HL-60/S4 treated with phorbol 12-myristate 13-acetate at 8.2 ng/mL for 4 days and 3 days (cell line): ENCODE results near the gene CSNK1E.
"Not testable (repeated sequence)": the region's sequence is repeated elsewhere in the genome, so short reads cannot be mapped to it uniquely, and the experiment has no call there.

Source experiments
- in situ Hi-C: fragments of 300-500 bp; cut with MboI; formaldehyde crosslinking; loops from 2 replicates; pipeline ENCODE4 v1.15.0; 2022; ENCODE audit warnings: low sequenced_read_pairs

The CSNK1E gene

GRCh38 chr22:38317122-38317994, at the start of gene CSNK1E:
TSS of gene CSNK1E (minus strand) at chr22:38317433. CDS start at chr22:38314157, 3,276 bp downstream.
- in situ Hi-C loops, result no loop called here

GRCh38 chr22:38365829-38366228, 48.6 kb upstream of the CSNK1E start:
- in situ Hi-C loops, result not testable (repeated sequence)

- in situ Hi-C loops, result not testable (repeated sequence)
These were observed 47.9 kb upstream of the CSNK1E start for GRCh38 chr22:38365174-38365573.

GRCh38 chr22:38360560-38360959, 43.3 kb upstream of the CSNK1E start:
- in situ Hi-C loops, result not testable (repeated sequence)

GRCh38 chr22:38359817-38360216, 42.6 kb upstream of the CSNK1E start:
- in situ Hi-C loops, result not testable (repeated sequence)

GRCh38 chr22:38357971-38358370, 40.7 kb upstream of the CSNK1E start:
- in situ Hi-C loops, result not testable (repeated sequence)

- in situ Hi-C loops, result no loop called here
These were observed 38.0 kb upstream of the CSNK1E start for GRCh38 chr22:38355275-38355674.

- in situ Hi-C loops, result no loop called here
These were observed 36.5 kb upstream of the CSNK1E start for GRCh38 chr22:38353701-38354100.

- in situ Hi-C loops, result no loop called here
These were observed 36.0 kb upstream of the CSNK1E start for GRCh38 chr22:38353142-38353629.

GRCh38 chr22:38352436-38352835, 35.2 kb upstream of the CSNK1E start:
- in situ Hi-C loops, result no loop called here

- in situ Hi-C loops, result no loop called here
These were observed 33.5 kb upstream of the CSNK1E start for GRCh38 chr22:38350444-38351359.

GRCh38 chr22:38348751-38349496, 31.7 kb upstream of the CSNK1E start:
- in situ Hi-C loops, result no loop called here

GRCh38 chr22:38347944-38348750, 30.9 kb upstream of the CSNK1E start:
- in situ Hi-C loops, result no loop called here

GRCh38 chr22:38347181-38347943, 30.1 kb upstream of the CSNK1E start:
- in situ Hi-C loops, result no loop called here

GRCh38 chr22:38346506-38346905, 29.3 kb upstream of the CSNK1E start:
- in situ Hi-C loops, result no loop called here

GRCh38 chr22:38345782-38346181, 28.5 kb upstream of the CSNK1E start:
- in situ Hi-C loops, result no loop called here

GRCh38 chr22:38339893-38340292, 22.7 kb upstream of the CSNK1E start:
- in situ Hi-C loops, result not testable (repeated sequence)

- in situ Hi-C loops, result no loop called here
These were observed 21.6 kb upstream of the CSNK1E start for GRCh38 chr22:38338772-38339379.

GRCh38 chr22:38336699-38337098, 19.5 kb upstream of the CSNK1E start:
- in situ Hi-C loops, result no loop called here
